SK-N-MC (cell line): ENCODE data around the gene TBC1D3H.
"Not testable (repeated sequence)": the region's sequence is repeated elsewhere in the genome, so short reads cannot be mapped to it uniquely, and the experiment has no call there.

ENCODE experiments used
- EZH2 ChIP-seq: fragments of 200-600 bp; sonication (generic); IDR thresholded peaks from one replicate; pipeline ENCODE4 v1.6.1; 2017; ENCODE audit warnings: antibody characterized with exemption
- FOXP2 ChIP-seq: optimal IDR thresholded peaks from 2 replicates; pipeline ENCODE3; 2011; ENCODE audit warnings: mild to moderate bottlenecking, moderate library complexity; ENCODE audit not compliant: insufficient read depth; ENCODE audit errors: extremely low read length, control extremely low read depth
- POLR2AphosphoS5 ChIP-seq: IDR thresholded peaks from 2 replicates; pipeline ENCODE4 v1.6.1; 2012; ENCODE audit warnings: mild to moderate bottlenecking, low read depth, low read length, borderline replicate concordance

DNA sequence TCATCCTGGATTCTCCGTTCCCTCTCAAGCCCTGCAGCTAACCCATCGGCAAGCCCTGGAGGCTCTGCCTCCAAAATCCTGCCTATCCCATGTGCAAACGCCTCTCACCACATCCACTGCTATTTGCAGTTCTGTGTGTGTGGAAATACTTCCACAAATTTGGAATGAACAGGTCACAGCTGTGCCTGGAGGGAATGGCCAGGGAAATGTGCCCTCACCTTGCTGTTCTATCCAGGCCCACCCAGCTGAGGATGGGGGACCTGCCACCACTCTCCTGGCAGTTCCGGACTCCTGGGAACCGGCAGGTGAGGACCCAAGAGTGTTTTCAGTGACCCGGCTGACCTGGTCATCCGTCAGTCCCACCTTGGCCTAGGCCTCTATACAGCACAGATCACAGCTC, 12.3 kb downstream of the TBC1D3H start:
- TF ChIP-seq POLR2AphosphoS5, EZH2, FOXP2: not testable (repeated sequence)
